Measurements from ENCODE around the gene SPIN2A. TPM values are rescaled to one million over a fixed set of nuclear protein-coding genes. Genes with fewer than 3 reads are reported as not detected.
"Not testable (repeated sequence)": the region's sequence is repeated elsewhere in the genome, so short reads cannot be mapped to it uniquely, and the experiment has no call there.

The SPIN2A gene
- total RNA-seq, 1 donor from 2014 or later: 0.69 TPM

- H3K36me3 ChIP-seq: no peaks in the 10 kb centered on the region
- no peaks in the 10 kb centered on the region for H3K9me3 ChIP-seq
- no peaks in the 10 kb centered on the region for H3K4me1 ChIP-seq
- no peak overlapping the region for H3K27ac ChIP-seq
- H3K27me3 ChIP-seq: no peaks in the 10 kb centered on the region
- intact Hi-C loops (cut with DNase I): no loop called here
- DNase-seq (no peak), ATAC-seq (no peak)
- no peak for TF ChIP-seq CTCF (IDR thresholded peaks at IDR 0.05)
- no peak overlapping the region for H3K4me3 ChIP-seq
Observed at GRCh38 chrX:57104921-57105398, 32.2 kb downstream of the SPIN2A start.

GRCh38 chrX:57104406-57104805 is 32.8 kb downstream of the SPIN2A start:
- H3K9me3 ChIP-seq: no peaks in the 10 kb centered on the region

GRCh38 chrX:57103489-57103888 is 33.7 kb downstream of the SPIN2A start:
- Histone ChIP-seq H3K9me3 (no peaks in the 10 kb centered on the region), H3K27me3 (no peaks in the 10 kb centered on the region), H3K4me3 (no peak overlapping the region), H3K27ac (no peak overlapping the region), H3K36me3 (no peaks in the 10 kb centered on the region), H3K4me1 (no peaks in the 10 kb centered on the region)
- DNase-seq (no peak), ATAC-seq (no peak)
- no peak for TF ChIP-seq CTCF (IDR thresholded peaks at IDR 0.05)
- intact Hi-C loops (cut with DNase I): no loop called here

More at GRCh38 chrX:57104406-57104805, 32.8 kb downstream of the SPIN2A start:
- no peak for ATAC-seq
- no peak overlapping the region for H3K4me3 ChIP-seq
- intact Hi-C loops (cut with DNase I): no loop called here
- H3K27ac ChIP-seq: no peak overlapping the region
- no peak for DNase-seq
- H3K27me3 ChIP-seq: no peaks in the 10 kb centered on the region
- no peaks in the 10 kb centered on the region for H3K36me3 ChIP-seq
- H3K4me1 ChIP-seq: no peaks in the 10 kb centered on the region
- no peak for TF ChIP-seq CTCF (IDR thresholded peaks at IDR 0.05)

- H3K4me3 ChIP-seq; H3K27ac ChIP-seq; DNase-seq; H3K4me1 ChIP-seq; H3K9me3 ChIP-seq; H3K36me3 ChIP-seq; intact Hi-C loops (cut with DNase I); H3K27me3 ChIP-seq; ATAC-seq: not testable (repeated sequence)
Observed at GRCh38 chrX:57102918-57103317, 34.3 kb downstream of the SPIN2A start.

Other genes with a start within 250 kb of the SPIN2A start
- gene SPIN3, start 141.9 kb downstream of the SPIN2A start, total RNA-seq: 9.8 TPM
- gene SPIN2B, start 15.8 kb downstream of the SPIN2A start, total RNA-seq: 8.2 TPM
- 6.0 TPM for gene FAAH2, start 149.3 kb upstream of the SPIN2A start, total RNA-seq